ENCODE results near the gene SLC4A1AP.

- TF ChIP-seq CTCF (IDR thresholded peaks at IDR 0.05) (no peak), POLR2A (IDR thresholded peaks at IDR 0.05; ENCODE audit: low read depth) (no peak), EP300 (IDR thresholded peaks at IDR 0.05) (no peak)
Observed at GRCh38 chr2:27702302-27702701, 38.6 kb downstream of the SLC4A1AP start.

Measured in esophagus muscularis mucosa (tissue), 4 donors.